Spinal cord (tissue), 10 donors: Measurements from ENCODE around the gene VSTM4. TPM values are rescaled to one million over a fixed set of nuclear protein-coding genes. Genes with fewer than 3 reads are reported as not detected.
A peak's percentile ranks its signal among the peaks of the same experiment; 100 is the strongest.

Experiments used
- DNase-seq, 6 donors: peaks; one replicate each; pipeline versions ENCODE4 v3.0.0 to v3.0.0-alpha.2; 2013 to 2015; ENCODE audit warnings: low spot score in 6 of 6, low read depth in 4 of 6
- H3K27ac ChIP-seq: one replicate; pipeline ENCODE4 v1.5.1; 2013; ENCODE audit warnings: low read depth, low read length, control low read depth
- H3K27me3 ChIP-seq: one replicate; pipeline ENCODE4 v1.6.1; 2013; ENCODE audit warnings: low read length; ENCODE audit not compliant: control insufficient read depth, insufficient read depth
- H3K36me3 ChIP-seq: one replicate; pipeline ENCODE4 v1.6.1; 2013; ENCODE audit warnings: low read length; ENCODE audit not compliant: control insufficient read depth, insufficient read depth
- H3K4me1 ChIP-seq: one replicate; pipeline ENCODE4 v1.6.1; 2013; ENCODE audit warnings: low read length; ENCODE audit not compliant: control insufficient read depth, insufficient read depth
- H3K4me3 ChIP-seq: one replicate; pipeline ENCODE4 v1.5.1; 2013; ENCODE audit warnings: low read depth, low read length, control low read depth
- H3K9me3 ChIP-seq: one replicate; pipeline ENCODE4 v1.6.1; 2013; ENCODE audit warnings: low read length; ENCODE audit not compliant: control insufficient read depth, insufficient read depth
- WGBS: methylation state at CpG from one replicate; pipeline ENCODE4 v1.1.5; 2013; ENCODE audit warnings: missing lambda C conversion rate; ENCODE audit not compliant: insufficient coverage; 5-methylcytosine and 5-hydroxymethylcytosine counted together
- polyA plus RNA-seq, 2 donors: library from polyadenylated mRNA; unstranded; fragments of 120-200 nt; gene quantifications; one replicate each; pipeline ENCODE4 v1.2.1, GENCODE V29; 2013; ENCODE audit not compliant: insufficient read length in 2 of 2
- total RNA-seq, 2 donors: library from RNA; depleted of rRNA in 1 of 2; stranded (reverse); fragments of 120-200 nt in 1 of 2; fragments of >200 nt in 1 of 2; gene quantifications; one replicate each; pipeline versions ENCODE4 v1.2.3 to v1.2.4, GENCODE V29; 2013 to 2014
- donor health status: healthy.

The VSTM4 gene
- total and polyA plus RNA-seq, 4 donors: 16.7 to 40.5 (median 24.6) TPM

GRCh38 chr10:48996329-48996728 is 119.0 kb downstream of the VSTM4 start:
- peaks cover 5% of the 10 kb centered on the region for H3K4me1 ChIP-seq

GRCh38 chr10:48993627-48994026 is 121.7 kb downstream of the VSTM4 start:
- H3K4me3 ChIP-seq: no peak overlapping the region
- peaks cover under 1% of the 10 kb centered on the region for H3K4me1 ChIP-seq
- WGBS: 93% methylated on average over 4 of the region's 5 CpGs
- H3K36me3 ChIP-seq: no peaks in the 10 kb centered on the region
- H3K27me3 ChIP-seq: no peaks in the 10 kb centered on the region
- DNase-seq: no peak
- no peak overlapping the region for H3K27ac ChIP-seq
- H3K9me3 ChIP-seq: no peaks in the 10 kb centered on the region

More at GRCh38 chr10:48996329-48996728, 119.0 kb downstream of the VSTM4 start:
- DNase-seq: no peak
- H3K27ac ChIP-seq: no peak overlapping the region
- WGBS: 38% methylated on average over 3 of the region's 3 CpGs
- no peaks in the 10 kb centered on the region for H3K9me3 ChIP-seq
- no peaks in the 10 kb centered on the region for H3K36me3 ChIP-seq
- no peak overlapping the region for H3K4me3 ChIP-seq
- H3K27me3 ChIP-seq: no peaks in the 10 kb centered on the region

- Histone ChIP-seq H3K4me3 (no peak overlapping the region), H3K9me3 (no peaks in the 10 kb centered on the region), H3K4me1 (peaks cover 3% of the 10 kb centered on the region), H3K36me3 (no peaks in the 10 kb centered on the region), H3K27me3 (no peaks in the 10 kb centered on the region), H3K27ac (no peak overlapping the region)
- no CpG with 5 or more reads among the region's 1 CpG for WGBS
- DNase-seq: peak in 1 of 6 donors; percentile 33
These were observed 125.1 kb downstream of the VSTM4 start for GRCh38 chr10:48990226-48990625.

GRCh38 chr10:48985621-48986158 is 129.6 kb downstream of the VSTM4 start:
- no peak for DNase-seq
- H3K27me3 ChIP-seq: no peaks in the 10 kb centered on the region
- no peaks in the 10 kb centered on the region for H3K9me3 ChIP-seq
- no peaks in the 10 kb centered on the region for H3K36me3 ChIP-seq
- H3K4me1 ChIP-seq: peaks cover 17% of the 10 kb centered on the region
- H3K27ac ChIP-seq: no peak overlapping the region
- 91% methylated on average over 5 of the region's 7 CpGs for WGBS
- H3K4me3 ChIP-seq: no peak overlapping the region

- Histone ChIP-seq H3K36me3 (no peaks in the 10 kb centered on the region), H3K4me1 (peaks cover 19% of the 10 kb centered on the region), H3K4me3 (no peak overlapping the region), H3K27ac (no peak overlapping the region), H3K27me3 (no peaks in the 10 kb centered on the region), H3K9me3 (no peaks in the 10 kb centered on the region)
- DNase-seq: peak in 1 of 6 donors; percentile 12
- WGBS: 63% methylated on average over 2 of the region's 5 CpGs
These were observed 131.5 kb downstream of the VSTM4 start for GRCh38 chr10:48983648-48984351.

- Histone ChIP-seq H3K36me3 (no peaks in the 10 kb centered on the region), H3K9me3 (no peaks in the 10 kb centered on the region), H3K27me3 (no peaks in the 10 kb centered on the region), H3K27ac (no peak overlapping the region), H3K4me1 (peaks cover 17% of the 10 kb centered on the region), H3K4me3 (no peak overlapping the region)
- no peak for DNase-seq
- no CpG with 5 or more reads among the region's 5 CpGs for WGBS
These were observed 132.7 kb downstream of the VSTM4 start for GRCh38 chr10:48982584-48982983.

- Histone ChIP-seq H3K9me3 (no peaks in the 10 kb centered on the region), H3K4me3 (no peak overlapping the region), H3K27ac (no peak overlapping the region), H3K27me3 (no peaks in the 10 kb centered on the region), H3K36me3 (no peaks in the 10 kb centered on the region), H3K4me1 (peaks cover 17% of the 10 kb centered on the region)
- DNase-seq: peak in 3 of 6 donors; percentile 17 to 77 (median 48)
- 37% methylated on average over 9 of the region's 12 CpGs for WGBS
These were observed 133.9 kb downstream of the VSTM4 start for GRCh38 chr10:48981310-48981907.

- WGBS: 83% methylated on average over 5 of the region's 5 CpGs
These were observed 137.0 kb downstream of the VSTM4 start for GRCh38 chr10:48978318-48978717.

GRCh38 chr10:48976196-48976595 is 139.1 kb downstream of the VSTM4 start:
- Histone ChIP-seq H3K27ac (no peak overlapping the region), H3K4me1 (peaks cover 4% of the 10 kb centered on the region), H3K36me3 (no peaks in the 10 kb centered on the region), H3K4me3 (no peak overlapping the region), H3K27me3 (no peaks in the 10 kb centered on the region), H3K9me3 (peaks cover 4% of the 10 kb centered on the region)
- peak in 2 of 6 donors; percentile 21 to 53 for DNase-seq

More at GRCh38 chr10:48978318-48978717, 137.0 kb downstream of the VSTM4 start:
- DNase-seq: no peak
- Histone ChIP-seq H3K9me3 (no peaks in the 10 kb centered on the region), H3K27ac (no peak overlapping the region), H3K36me3 (no peaks in the 10 kb centered on the region), H3K4me3 (no peak overlapping the region), H3K4me1 (peaks cover 17% of the 10 kb centered on the region), H3K27me3 (no peaks in the 10 kb centered on the region)
